MG63 (cell line): Measurements from ENCODE around the gene GHRL. TPM values are rescaled to one million over a fixed set of nuclear protein-coding genes. Genes with fewer than 3 reads are reported as not detected.
"Not testable (repeated sequence)": the region's sequence is repeated elsewhere in the genome, so short reads cannot be mapped to it uniquely, and the experiment has no call there.

Experiments used
- DNase-seq: peaks from one replicate; pipeline ENCODE4 v3.0.0-alpha.2; 2020
- H3K27me3 ChIP-seq: fragments of 250-450 bp; sonication (Bioruptor Pico); 2 replicates; pipeline ENCODE4 v1.5.1; 2020; ENCODE audit warnings: mild to moderate bottlenecking, moderate library complexity
- H3K36me3 ChIP-seq: fragments of 250-450 bp; sonication (Bioruptor Pico); 2 replicates; pipeline ENCODE4 v1.5.1; 2020; ENCODE audit warnings: mild to moderate bottlenecking, moderate library complexity
- H3K4me3 ChIP-seq: fragments of 250-450 bp; sonication (Bioruptor Pico); 2 replicates; pipeline ENCODE4 v1.5.1; 2020; ENCODE audit warnings: mild to moderate bottlenecking, moderate library complexity
- H3K9me3 ChIP-seq: fragments of 250-450 bp; sonication (Bioruptor Pico); 2 replicates; pipeline ENCODE4 v1.5.1; 2020; ENCODE audit warnings: mild to moderate bottlenecking, moderate library complexity
- total RNA-seq: library from RNA; depleted of rRNA; stranded (reverse); fragments of >200 nt; shearing (Covaris generic); gene quantifications from 2 replicates; pipeline ENCODE4 v1.2.3, GENCODE V29; 2014; ENCODE audit warnings: low replicate concordance

GHRL gene
- total RNA-seq, 1 experiment from 2014 or later, result not detected

DNA sequence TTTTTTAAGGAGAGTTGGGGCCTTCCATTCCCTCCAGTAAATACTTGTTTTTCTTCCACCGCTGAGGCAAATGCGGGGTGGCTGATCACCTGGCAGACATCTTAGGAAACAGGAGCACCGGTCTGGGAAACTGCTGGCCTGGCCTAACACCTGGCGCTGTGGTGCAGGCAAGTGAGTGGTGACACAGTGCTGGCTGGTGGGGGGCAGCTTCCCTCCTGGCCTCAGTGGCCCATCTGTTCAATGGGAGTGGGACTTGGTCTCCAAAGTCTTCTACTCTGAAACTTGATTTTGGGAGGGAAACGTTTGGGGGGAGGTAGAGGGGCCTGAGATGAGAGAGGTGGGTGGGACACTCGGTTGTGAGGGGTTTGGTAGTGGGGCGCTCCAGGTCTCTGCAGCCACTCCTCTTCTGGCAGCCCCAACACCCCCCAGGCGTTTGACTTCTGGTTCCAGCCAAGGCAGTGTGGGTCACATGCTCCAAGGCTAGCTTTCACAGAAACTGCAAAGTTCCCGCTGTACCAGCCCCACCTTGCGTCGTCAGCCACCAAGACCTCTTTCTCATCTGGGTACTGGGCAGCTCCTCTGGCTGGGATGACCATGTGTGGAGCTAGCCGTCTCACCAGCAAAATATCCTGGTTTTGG lies 4.7 kb downstream of the GHRL start:
- Histone ChIP-seq H3K9me3 (no peaks in the 10 kb centered on the region), H3K4me3 (no peak overlapping the region), H3K27me3 (no peaks in the 10 kb centered on the region), H3K36me3 (peaks cover 7% of the 10 kb centered on the region)
- DNase-seq, result no peak

DNA sequence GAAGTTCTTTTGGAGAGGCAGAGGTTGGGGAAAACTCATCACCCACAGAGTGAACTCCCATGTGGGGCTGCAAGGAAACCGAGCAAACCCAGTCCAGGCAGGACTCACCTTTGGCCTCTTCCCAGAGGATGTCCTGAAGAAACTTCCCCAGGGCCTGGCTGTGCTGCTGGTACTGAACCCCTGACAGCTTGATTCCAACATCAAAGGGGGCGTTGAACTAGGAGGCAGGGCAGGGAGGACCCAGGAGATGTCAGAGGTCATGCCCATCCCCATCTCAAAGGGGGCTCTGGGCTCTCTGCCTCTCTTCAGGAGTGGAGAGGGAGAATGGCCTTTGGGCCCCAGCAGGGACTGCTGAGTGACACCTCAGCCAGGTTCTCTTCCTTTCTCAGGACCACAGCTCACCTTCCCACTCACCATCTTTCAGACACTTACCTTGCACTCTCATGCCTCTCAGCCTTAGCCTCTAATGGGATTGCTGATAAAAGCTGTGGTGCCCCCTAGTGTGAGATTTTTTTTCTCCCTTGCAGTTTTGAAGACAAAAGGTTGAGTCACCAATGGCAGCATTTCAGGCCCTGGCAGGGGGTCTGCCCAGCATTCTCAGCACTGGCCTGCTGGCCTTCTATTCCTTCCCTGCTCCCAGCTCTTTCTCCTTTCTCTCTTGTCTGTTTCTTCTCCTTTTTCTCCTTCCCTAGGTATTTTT lies 6.0 kb downstream of the GHRL start:
- Histone ChIP-seq H3K9me3 (no peaks in the 10 kb centered on the region), H3K36me3 (peaks cover 9% of the 10 kb centered on the region), H3K27me3 (no peaks in the 10 kb centered on the region), H3K4me3 (no peak overlapping the region)
- peak; percentile 70 for DNase-seq

DNA sequence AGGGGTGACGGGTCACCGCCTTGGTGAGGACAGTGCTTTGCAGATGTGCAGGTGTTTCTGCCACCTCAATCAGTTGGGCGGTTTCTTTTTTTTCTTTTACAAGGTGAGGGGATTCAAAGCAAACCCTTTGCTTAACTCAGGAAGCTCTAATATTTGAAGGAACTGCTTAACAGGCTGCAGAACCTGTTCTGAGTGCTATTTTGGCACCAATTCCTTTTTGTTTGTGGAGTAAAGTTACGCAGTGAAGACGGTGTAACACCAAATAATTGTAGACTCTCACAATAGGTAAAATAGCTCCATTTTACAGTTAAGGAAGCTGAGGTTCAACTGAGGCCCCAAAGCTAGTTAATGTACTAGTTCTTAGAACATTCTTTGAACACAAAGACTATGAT lies 6.6 kb downstream of the GHRL start:
- no peaks in the 10 kb centered on the region for H3K27me3 ChIP-seq

DNA sequence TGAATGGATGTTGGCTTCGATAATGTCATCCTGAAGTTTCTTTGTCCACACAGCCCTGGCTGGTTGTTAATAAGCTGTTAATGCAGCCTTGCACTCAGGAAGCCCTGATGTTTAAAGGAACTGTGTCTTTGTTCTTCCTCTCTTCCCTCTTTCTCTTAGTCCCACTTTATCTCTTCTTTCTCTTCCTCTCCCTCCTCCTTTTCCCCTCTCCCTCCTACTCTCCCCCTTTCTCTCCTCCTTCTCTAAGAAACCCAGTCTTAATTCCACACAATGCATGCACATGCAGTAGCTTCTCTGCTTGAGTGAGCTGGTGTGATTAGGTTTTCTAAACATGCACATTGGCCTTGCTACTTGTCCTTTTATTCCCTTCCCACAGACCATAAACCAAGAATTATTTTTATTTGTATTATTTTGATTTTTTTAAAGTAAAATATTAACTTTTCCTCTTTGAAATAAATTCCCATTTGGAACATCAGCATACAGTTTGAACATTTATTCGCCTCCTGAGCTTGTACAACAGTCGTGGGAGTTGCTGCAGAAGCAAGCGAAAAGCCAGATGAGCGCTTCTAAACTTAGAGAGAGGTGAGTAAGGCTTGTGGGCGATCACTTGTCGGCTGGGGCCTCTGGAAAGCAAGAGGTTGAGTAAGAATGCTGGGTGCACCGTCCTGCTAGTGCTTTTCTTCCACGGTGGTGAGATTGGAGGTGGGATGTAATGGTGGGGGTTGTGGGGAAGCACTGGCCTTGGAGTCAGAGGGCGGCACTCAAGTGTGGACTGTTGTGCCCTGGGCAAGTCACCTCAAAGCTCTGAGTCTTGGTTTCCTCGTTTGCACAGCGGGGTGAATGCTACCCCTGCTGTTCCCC lies 7.2 kb downstream of the GHRL start:
- no peaks in the 10 kb centered on the region for H3K9me3 ChIP-seq
- no peaks in the 10 kb centered on the region for H3K27me3 ChIP-seq
- DNase-seq, result no peak
- peaks cover 14% of the 10 kb centered on the region for H3K36me3 ChIP-seq
- H3K4me3 ChIP-seq, result no peak overlapping the region

More for the DNA sequence above, 6.6 kb downstream of the GHRL start:
- no peaks in the 10 kb centered on the region for H3K9me3 ChIP-seq
- no peak for DNase-seq
- no peak overlapping the region for H3K4me3 ChIP-seq
- H3K36me3 ChIP-seq, result peaks cover 9% of the 10 kb centered on the region

DNA sequence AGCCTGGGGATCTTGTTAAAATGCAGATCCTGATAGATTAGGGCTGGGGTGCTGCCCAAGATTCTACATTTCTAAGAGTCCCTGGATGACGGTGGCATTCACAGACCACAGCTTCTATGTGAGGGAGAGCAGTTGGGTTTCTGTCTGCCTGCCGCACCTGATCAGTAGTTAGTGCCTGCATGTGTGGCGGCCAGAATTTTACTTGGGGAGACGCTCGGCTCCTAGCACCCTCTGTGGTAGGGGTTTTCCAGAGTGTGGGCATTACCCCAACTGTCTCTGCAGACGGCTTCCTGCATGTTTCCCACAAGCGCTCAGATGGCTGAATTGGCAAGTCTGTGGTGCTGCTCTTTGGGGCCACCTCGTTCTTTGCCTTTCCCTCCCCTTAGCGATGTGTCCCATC lies 8.3 kb downstream of the GHRL start:
- no peaks in the 10 kb centered on the region for H3K9me3 ChIP-seq
- no peaks in the 10 kb centered on the region for H3K27me3 ChIP-seq
- no peak for DNase-seq
- H3K4me3 ChIP-seq, result no peak overlapping the region
- H3K36me3 ChIP-seq, result peaks cover 14% of the 10 kb centered on the region

DNA sequence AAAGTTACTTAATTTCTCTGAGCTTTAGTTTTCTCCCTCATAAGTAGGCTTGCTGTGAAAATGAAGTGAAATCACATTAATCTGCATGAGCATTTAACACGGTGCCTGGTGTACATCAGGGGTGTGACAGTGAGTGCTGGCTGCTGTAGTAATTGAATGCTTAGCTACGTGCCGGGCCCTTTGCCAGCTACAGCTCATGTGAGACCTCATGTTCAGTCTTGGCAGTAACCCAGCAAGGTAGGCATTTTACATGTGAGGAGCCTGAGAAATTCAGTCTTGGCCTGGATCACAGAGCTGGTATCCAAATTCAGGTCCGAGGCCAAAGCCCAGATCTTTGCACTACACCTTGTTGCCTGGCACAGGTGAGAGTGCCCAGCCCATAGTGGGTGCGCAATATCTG lies 9.1 kb downstream of the GHRL start:
- DNase-seq, result no peak
- Histone ChIP-seq H3K36me3 (peaks cover 14% of the 10 kb centered on the region), H3K4me3 (no peak overlapping the region), H3K27me3 (no peaks in the 10 kb centered on the region), H3K9me3 (no peaks in the 10 kb centered on the region)

DNA sequence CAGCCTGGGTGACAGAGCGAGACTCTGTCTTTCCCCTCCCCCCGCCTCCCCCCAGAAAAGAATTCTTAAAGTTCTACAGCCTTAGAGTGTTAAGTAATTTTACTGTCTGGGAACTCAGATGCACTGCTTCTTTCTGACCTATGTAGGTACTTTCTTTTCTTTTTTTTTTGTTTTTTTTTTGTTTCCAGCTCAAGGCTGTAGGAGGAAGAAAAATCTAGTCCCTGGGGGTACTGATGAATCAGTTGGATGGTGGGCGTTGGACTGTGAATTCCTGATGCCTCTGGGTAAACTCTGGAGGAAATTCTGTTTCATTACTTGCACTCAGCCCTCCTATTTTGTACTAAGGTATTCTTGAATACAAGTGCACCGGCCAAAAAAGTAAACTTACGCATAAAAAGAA lies 10.8 kb downstream of the GHRL start:
- H3K4me3 ChIP-seq, result no peak overlapping the region
- no peaks in the 10 kb centered on the region for H3K27me3 ChIP-seq
- no peak for DNase-seq
- H3K9me3 ChIP-seq, result no peaks in the 10 kb centered on the region
- H3K36me3 ChIP-seq, result peaks cover 10% of the 10 kb centered on the region

DNA sequence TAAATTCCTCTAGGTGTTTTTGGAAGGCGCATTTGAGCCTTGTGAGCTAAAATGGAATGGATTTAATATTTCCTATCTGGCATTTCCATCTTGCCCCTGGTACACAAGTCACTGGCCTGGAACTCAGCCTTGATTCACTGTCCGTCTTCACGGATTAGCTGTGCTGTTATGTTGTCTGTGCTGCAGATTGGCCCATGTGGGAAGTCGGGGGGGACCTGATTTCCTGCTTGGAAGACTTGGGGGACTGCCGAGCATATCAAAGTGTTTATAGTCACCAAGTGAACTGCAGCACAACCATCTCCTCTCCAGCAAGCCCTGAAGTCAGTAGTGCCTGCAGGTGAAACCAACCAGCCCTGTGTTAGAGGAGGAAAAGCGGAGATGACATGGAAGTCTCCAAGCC lies 12.2 kb downstream of the GHRL start:
- Histone ChIP-seq H3K4me3 (no peak overlapping the region), H3K36me3 (peaks cover 10% of the 10 kb centered on the region), H3K27me3 (no peaks in the 10 kb centered on the region), H3K9me3 (no peaks in the 10 kb centered on the region)
- no peak for DNase-seq

DNA sequence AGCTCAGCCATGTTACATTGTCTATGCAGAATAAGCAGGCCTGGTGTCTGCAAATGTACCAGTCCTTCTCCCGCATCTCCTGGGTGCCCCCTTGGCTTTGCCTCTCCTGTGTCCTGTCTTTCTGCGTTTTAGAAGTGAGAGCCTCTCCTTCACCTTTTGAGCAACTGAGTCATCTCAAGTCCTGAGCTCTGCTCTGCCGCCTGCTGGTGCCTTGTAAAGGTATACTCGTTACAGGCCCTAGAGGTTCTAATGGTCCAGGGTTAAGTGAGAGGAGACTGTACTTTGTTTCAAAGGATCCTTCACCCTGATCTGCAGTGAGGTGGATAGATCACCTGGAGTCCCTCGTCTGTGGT lies 12.6 kb downstream of the GHRL start:
- Histone ChIP-seq H3K4me3 (no peak overlapping the region), H3K27me3 (no peaks in the 10 kb centered on the region), H3K36me3 (peaks cover 10% of the 10 kb centered on the region), H3K9me3 (no peaks in the 10 kb centered on the region)
- no peak for DNase-seq

DNA sequence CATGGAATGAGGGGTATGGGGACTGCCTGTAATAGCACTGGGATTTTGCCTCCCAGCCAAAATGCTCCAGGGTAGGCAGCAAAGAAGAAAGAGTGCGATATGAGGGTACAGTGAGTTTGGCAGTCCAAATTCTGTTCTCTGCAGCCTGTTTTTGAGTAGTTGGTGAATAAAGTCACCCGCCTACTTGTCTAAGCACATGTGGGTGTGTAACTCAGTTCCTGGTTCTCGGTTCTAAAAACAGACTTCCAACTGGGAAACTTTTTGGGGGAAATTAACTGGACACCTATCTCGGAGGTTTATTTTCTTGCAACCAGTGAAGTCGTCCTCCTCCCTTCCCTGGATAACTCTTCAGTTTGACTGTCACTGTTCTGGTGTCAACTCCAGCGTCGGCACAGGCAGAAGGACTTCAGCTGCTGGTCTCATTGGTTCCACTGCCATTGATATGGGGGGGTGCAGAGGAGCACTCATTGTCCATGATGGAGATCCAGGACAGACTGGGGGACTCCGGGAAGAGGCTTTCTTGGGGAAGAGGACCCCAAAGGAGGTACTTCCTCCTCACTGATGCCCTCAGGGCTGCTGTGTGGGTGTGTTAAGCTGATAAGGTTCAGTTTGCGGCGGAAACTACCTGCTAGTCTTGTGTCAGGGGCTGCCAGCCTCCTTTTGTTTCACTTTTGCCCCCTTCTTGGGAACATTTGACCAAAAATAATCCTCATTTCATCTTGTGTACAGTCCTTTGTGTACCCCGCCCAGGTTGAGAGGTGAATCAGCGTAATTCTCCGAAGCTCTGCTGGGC lies 13.2 kb downstream of the GHRL start:
- Histone ChIP-seq H3K36me3 (peaks cover 10% of the 10 kb centered on the region), H3K9me3 (no peaks in the 10 kb centered on the region), H3K27me3 (no peaks in the 10 kb centered on the region), H3K4me3 (no peak overlapping the region)
- DNase-seq, result no peak

DNA sequence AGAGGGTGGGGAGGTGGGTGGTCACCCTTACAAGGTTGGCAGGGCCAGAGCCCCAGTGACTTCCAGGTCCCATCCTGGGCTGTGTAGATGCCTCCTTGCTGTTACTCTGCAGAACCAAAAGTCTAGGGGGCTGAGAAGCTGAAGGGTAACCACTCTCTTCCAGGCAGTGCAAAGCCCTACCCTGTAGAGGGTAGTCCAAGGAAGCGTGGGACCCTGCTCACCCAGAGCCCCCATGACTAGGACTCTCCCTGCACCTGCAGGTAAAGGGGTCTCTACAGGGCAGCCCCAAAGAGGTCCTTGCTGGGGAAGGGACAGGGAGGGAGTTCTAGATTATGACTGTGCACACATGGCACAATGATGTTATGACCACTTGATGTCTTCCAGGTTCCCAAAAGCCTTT lies 14.2 kb downstream of the GHRL start:
- no peaks in the 10 kb centered on the region for H3K9me3 ChIP-seq
- no peak for DNase-seq
- no peaks in the 10 kb centered on the region for H3K27me3 ChIP-seq
- H3K36me3 ChIP-seq, result peaks cover 9% of the 10 kb centered on the region
- H3K4me3 ChIP-seq, result no peak overlapping the region

DNA sequence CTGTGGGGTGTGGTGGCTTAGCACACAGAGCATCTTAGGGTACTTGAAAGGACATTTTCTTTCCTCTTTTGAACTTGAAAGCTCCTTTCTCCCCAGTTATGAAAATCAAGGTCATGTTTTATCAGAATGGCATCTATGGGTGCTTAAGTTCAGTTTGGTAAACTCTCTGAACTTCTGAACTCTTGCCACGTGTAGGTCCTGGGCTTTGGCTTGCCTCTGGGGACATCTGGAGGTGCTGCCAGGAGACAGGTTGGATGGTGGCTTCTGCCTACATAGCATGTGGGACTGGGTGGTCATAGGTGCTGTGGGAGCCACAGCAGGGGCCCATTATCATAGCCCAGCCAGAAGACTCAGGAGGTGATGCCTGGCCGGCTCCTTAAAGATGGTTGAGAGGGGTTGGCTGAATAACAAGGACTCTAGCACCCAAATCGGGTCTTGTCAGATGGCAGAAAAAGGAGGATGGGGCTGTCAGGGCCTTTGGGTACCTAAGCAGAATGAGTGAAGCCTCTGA lies 15.6 kb downstream of the GHRL start:
- Histone ChIP-seq H3K4me3 (no peak overlapping the region), H3K27me3 (no peaks in the 10 kb centered on the region), H3K9me3 (no peaks in the 10 kb centered on the region), H3K36me3 (peaks cover 7% of the 10 kb centered on the region)
- DNase-seq, result no peak

DNA sequence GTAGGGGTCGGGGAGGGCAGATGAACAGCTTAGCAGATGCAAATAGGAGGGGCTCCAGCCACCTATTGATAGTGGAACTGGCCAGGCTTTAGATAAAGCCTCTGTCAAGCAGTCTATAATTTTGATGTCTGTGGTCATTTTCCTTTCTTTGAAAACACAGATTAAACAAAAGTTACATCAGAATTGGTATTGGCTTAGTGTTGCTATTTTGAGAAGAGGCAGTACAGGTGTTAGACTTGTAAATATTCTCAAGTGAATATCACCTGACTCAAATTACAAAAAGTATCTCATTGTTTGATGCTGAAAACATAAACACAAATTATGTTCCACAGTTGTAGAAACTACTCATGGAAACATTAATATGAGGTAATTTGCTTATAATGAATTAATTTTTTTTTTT lies 18.1 kb downstream of the GHRL start:
- no peaks in the 10 kb centered on the region for H3K9me3 ChIP-seq
- no peak for DNase-seq
- no peak overlapping the region for H3K4me3 ChIP-seq
- no peaks in the 10 kb centered on the region for H3K27me3 ChIP-seq
- H3K36me3 ChIP-seq, result peaks cover 4% of the 10 kb centered on the region

DNA sequence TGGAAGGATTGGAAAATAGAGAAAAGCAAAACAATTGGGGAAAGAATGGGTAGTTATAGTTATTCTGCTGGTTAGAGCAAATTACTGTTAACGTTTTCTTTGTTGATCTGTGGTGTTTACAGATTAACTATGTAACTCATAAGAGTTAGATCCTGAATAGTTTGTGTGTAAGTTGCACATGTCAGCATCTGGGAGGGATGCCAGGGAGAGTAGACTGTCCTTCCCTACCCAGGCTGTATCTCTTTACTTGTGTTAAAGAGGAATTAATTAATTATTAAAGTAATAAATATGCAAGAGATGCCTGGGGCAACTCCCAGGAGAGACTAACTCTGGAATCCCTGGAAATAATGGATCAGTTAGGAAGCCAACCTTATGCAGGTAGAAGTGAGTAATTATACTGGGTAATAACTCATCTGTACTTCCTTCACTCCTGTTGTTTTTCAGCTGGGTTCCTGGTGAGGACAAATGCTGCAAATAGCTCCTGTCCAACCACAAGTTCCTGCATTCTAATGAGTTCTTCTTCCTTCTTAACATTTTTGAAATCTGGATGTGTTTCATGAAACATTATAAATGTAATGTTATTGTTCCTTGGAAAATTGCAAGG lies 18.9 kb downstream of the GHRL start:
- no peaks in the 10 kb centered on the region for H3K27me3 ChIP-seq
- peaks cover 4% of the 10 kb centered on the region for H3K36me3 ChIP-seq
- H3K4me3 ChIP-seq, result no peak overlapping the region
- H3K9me3 ChIP-seq, result no peaks in the 10 kb centered on the region
- no peak for DNase-seq

DNA sequence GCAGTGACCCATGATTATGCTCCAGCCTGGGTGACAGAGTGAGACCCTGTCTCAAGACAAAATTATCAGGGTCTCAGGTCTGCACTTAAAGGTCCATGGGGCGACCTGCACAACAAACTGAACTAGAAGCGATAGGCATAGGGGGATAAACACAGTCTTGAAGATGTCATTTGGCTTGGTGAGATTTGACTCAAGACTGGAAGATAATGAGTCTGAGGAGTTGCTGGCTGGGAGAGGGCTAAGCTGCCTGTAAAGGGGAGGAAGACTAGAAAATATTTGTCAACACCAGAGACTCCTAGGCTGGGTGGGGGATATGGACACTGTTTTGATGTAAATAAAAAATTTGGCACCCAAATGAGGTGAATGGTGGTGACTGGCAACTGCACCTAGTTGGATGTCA lies 19.8 kb downstream of the GHRL start:
- no peaks in the 10 kb centered on the region for H3K27me3 ChIP-seq
- no peak overlapping the region for H3K4me3 ChIP-seq
- no peaks in the 10 kb centered on the region for H3K9me3 ChIP-seq
- no peak for DNase-seq
- H3K36me3 ChIP-seq, result peaks cover 6% of the 10 kb centered on the region

DNA sequence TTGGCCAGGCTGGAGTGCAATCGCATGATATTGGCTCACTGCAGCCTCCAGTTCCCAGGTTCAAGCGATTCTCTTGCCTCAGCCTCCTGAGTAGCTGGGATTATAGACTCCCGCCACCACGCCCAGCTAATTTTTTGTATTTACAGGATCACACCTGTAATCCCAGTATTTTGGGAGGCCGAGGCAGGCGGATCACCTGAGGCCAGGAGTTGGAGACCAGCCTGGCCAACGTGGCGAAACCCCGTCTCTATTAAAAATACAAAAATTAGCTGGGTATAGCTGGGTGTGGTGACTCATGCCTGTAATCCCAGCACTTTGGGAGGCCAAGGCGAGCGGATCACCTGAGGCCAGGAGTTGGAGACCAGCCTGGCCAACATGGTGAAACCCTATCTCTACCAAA lies 20.3 kb downstream of the GHRL start:
- not testable (repeated sequence) for H3K27me3 ChIP-seq, H3K36me3 ChIP-seq, H3K4me3 ChIP-seq, DNase-seq, H3K9me3 ChIP-seq
